Measurements from ENCODE around the gene TAMALIN.
A peak's percentile ranks its signal among the peaks of the same experiment; 100 is the strongest.
"Not testable (repeated sequence)": the region's sequence is repeated elsewhere in the genome, so short reads cannot be mapped to it uniquely, and the experiment has no call there.

TAMALIN gene

DNA sequence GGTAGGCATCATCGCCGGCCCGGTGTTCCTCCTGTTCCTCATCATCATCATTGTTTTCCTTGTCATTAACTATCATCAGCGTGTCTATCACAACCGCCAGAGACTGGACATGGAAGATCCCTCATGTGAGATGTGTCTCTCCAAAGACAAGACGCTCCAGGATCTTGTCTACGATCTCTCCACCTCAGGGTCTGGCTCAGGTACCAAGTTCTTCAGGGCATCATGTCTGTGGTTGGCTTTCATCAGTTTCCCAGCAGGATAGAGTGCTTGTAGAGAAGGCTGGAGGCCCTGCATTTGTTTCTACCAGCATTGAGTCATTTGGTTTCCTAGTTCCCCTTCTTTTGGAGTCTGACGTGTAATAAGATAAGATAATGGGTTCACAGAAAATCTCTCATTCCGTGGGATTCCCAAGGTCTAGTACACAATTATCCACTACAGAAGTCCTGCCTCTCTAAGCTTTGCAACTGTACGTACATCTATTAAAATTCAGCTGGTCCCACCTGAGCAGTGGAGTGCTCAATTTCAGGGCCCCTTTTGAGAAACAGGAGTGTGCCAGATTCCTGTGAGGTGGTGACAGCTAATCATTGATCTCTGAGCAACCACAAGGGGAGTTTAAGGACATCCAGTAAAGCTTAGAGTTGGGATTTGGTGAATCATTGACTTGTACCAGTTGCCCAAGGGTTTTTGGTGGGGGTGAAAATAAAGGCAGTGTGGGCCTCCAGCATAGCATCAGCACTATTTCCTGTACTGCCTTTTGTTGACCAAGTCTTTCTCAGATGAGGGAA is 30.2 kb upstream of the TAMALIN start:
- Histone ChIP-seq H3K36me3 (peaks cover 45% of the 10 kb centered on the region), H3K27me3 (no peaks in the 10 kb centered on the region), H3K9me3 (no peaks in the 10 kb centered on the region), H3K4me1 (peaks cover 17% of the 10 kb centered on the region), H3K4me3 (ENCODE audit: low read depth, low read length) (no peak overlapping the region)
- no peak for DNase-seq
- TF ChIP-seq, protein P1, sequence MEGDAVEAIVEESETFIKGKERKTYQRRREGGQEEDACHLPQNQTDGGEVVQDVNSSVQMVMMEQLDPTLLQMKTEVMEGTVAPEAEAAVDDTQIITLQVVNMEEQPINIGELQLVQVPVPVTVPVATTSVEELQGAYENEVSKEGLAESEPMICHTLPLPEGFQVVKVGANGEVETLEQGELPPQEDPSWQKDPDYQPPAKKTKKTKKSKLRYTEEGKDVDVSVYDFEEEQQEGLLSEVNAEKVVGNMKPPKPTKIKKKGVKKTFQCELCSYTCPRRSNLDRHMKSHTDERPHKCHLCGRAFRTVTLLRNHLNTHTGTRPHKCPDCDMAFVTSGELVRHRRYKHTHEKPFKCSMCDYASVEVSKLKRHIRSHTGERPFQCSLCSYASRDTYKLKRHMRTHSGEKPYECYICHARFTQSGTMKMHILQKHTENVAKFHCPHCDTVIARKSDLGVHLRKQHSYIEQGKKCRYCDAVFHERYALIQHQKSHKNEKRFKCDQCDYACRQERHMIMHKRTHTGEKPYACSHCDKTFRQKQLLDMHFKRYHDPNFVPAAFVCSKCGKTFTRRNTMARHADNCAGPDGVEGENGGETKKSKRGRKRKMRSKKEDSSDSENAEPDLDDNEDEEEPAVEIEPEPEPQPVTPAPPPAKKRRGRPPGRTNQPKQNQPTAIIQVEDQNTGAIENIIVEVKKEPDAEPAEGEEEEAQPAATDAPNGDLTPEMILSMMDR (IDR thresholded peaks at IDR 0.05; ENCODE audit: low read depth, low read length): no peak

DNA sequence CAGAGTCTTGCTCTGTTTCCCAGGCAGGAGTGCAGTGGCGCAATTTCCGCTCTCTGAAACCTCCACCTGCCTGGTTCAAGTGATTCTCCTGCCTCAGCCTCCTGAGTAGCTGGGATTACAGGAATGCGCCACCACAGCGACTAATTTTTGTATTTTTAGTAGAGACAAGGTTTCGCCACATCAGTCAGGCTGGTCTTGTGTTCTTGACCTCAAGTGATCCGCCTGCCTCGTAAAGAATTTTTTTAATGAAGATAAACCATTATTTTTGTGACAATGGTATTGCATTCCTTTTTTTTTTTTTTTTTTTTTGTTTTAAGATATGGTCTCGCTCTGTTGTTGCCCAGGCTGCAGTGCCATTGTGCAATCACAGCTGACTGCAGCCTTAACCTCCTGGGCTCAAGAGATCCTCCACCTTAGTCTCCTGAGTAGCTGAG is 29.4 kb upstream of the TAMALIN start:
- H3K36me3 ChIP-seq: peaks cover 53% of the 10 kb centered on the region
- no peaks in the 10 kb centered on the region for H3K9me3 ChIP-seq
- no peak for DNase-seq
- no peaks in the 10 kb centered on the region for H3K27me3 ChIP-seq
- TF ChIP-seq, protein P1 (IDR thresholded peaks at IDR 0.05; ENCODE audit: low read depth, low read length): no peak
- peaks cover 12% of the 10 kb centered on the region for H3K4me1 ChIP-seq
- H3K4me3 ChIP-seq (ENCODE audit: low read depth, low read length): no peak overlapping the region

DNA sequence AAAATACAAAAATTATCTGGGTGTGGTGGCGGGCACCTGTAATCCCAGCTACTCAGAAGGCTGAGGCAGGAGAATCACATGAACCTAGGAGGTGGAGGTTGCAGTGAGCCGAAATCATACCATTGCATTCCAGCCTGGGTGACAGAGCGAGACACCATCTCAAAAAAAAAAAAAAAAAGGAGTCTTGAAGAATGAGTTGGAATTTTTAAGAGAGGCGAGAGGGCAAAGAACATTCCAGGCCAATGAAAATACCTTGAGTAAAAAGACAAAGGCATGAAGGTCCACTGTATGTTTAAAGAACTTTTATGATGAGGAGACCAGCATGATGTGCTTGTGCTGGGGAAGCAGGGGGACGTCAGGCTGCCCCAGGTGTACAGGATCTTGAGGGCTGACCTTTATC is 27.4 kb upstream of the TAMALIN start:
- H3K4me1 ChIP-seq; H3K4me3 ChIP-seq (ENCODE audit: low read depth, low read length); H3K9me3 ChIP-seq; H3K27me3 ChIP-seq; DNase-seq: not testable (repeated sequence)
- H3K36me3 ChIP-seq: peaks cover 72% of the 10 kb centered on the region

DNA sequence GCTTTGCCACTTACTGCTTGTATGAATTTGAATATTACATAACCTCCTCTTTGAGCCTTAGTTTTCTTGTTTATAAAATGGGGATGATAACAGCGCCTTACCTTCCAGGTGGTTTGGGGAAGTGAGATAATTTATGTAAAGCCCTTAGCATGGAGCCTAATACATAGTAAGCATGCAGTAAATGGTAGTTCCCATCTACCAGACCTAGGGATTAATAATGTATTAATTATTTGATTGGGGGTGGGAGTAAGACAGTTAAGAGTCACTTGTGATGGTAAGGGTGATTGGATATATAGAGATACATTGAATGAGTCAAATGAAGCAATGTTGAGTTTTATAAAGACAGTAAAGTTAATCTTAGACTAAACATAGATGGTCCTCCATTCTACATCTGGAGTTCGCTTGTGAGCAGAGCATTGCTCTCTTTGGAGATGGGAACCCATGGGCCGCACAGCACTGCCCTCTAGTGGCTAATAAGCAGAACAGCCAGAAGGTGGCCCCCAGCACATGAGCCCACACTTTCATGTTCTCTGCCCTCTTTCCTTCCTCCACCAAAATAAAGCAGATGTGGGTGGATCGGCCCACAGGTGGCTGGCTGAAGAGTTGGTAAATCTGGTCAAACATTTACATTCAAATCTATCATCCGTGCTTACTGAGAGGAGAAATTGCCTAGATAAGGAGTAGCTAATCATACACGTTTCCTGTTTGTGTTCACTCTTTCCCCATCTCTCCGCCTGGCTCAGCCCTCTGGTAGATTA is 26.5 kb upstream of the TAMALIN start:
- Histone ChIP-seq H3K27me3 (no peaks in the 10 kb centered on the region), H3K9me3 (no peaks in the 10 kb centered on the region), H3K4me3 (ENCODE audit: low read depth, low read length) (no peak overlapping the region), H3K4me1 (peaks cover 3% of the 10 kb centered on the region; the same call in 1 of the 2 replicates), H3K36me3 (peaks cover 77% of the 10 kb centered on the region)
- TF ChIP-seq, protein P1 (IDR thresholded peaks at IDR 0.05; ENCODE audit: low read depth, low read length): peak; percentile 98
- peak; percentile 64 for DNase-seq

DNA sequence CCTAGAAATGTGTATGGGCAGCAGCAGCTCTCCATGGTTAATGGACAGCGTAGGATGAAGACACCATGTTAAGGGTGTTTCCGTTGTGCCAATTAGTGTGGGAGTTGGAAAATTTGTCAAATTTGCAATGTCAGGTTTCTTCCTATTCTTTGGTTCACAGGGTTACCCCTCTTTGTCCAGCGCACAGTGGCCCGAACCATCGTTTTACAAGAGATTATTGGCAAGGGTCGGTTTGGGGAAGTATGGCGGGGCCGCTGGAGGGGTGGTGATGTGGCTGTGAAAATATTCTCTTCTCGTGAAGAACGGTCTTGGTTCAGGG is 26.0 kb upstream of the TAMALIN start:
- no peak for DNase-seq
- H3K4me3 ChIP-seq (ENCODE audit: low read depth, low read length): no peak overlapping the region
- peaks cover 3% of the 10 kb centered on the region; the same call in 1 of the 2 replicates for H3K4me1 ChIP-seq
- H3K36me3 ChIP-seq: peaks cover 77% of the 10 kb centered on the region
- no peaks in the 10 kb centered on the region for H3K9me3 ChIP-seq
- TF ChIP-seq, protein P1 (IDR thresholded peaks at IDR 0.05; ENCODE audit: low read depth, low read length): no peak
- H3K27me3 ChIP-seq: no peaks in the 10 kb centered on the region

DNA sequence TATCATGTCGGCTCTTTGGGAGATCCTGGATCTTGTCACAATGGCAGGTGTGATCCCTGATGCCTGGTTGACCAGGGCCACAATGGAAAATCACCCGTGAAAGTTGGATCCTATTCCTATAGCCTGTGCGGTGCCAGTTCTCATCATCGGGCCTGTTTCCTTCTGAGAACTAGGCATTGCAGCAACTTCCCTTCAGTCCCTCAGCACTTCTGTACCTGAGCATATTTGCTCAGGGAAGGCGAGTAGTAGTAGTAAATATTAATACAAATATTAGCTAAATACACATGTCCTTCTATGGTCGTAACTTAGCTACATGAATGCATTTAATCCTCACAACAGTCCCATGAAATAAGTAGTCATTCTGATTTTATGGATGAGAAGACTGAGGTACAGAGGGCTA is 22.1 kb upstream of the TAMALIN start:
- Histone ChIP-seq H3K4me3 (ENCODE audit: low read depth, low read length) (no peak overlapping the region), H3K36me3 (peaks cover 82% of the 10 kb centered on the region), H3K4me1 (peaks cover 3% of the 10 kb centered on the region; the same call in 1 of the 2 replicates), H3K9me3 (no peaks in the 10 kb centered on the region), H3K27me3 (no peaks in the 10 kb centered on the region)
- TF ChIP-seq, protein P1 (IDR thresholded peaks at IDR 0.05; ENCODE audit: low read depth, low read length): no peak
- no peak for DNase-seq

All from BE2C (cell line).